Measurements from ENCODE around the gene RAP1A.

Gene RAP1A

GRCh38 chr1:111750856-111751255 is 131.3 kb downstream of the RAP1A start:
- TF ChIP-seq EP300 (IDR thresholded peaks at IDR 0.05; ENCODE audit: borderline replicate concordance) (no peak), YY1 (IDR thresholded peaks at IDR 0.05; ENCODE audit: low read depth) (no peak), MAX (IDR thresholded peaks at IDR 0.05) (no peak), CREB1 (IDR thresholded peaks at IDR 0.05; ENCODE audit: low read depth) (no peak), RAD21 (IDR thresholded peaks at IDR 0.05; ENCODE audit: low read depth) (no peak), TEAD4 (IDR thresholded peaks at IDR 0.05) (no peak), CEBPB (IDR thresholded peaks at IDR 0.05) (no peak), EGR1 (IDR thresholded peaks at IDR 0.05) (no peak), NFIC (IDR thresholded peaks at IDR 0.05) (no peak), FOXM1 (IDR thresholded peaks at IDR 0.05; ENCODE audit: borderline replicate concordance, low read depth) (no peak), TCF12 (IDR thresholded peaks at IDR 0.05; ENCODE audit: low read depth) (no peak)

GRCh38 chr1:111751906-111752575 is 132.5 kb downstream of the RAP1A start:
- TF ChIP-seq TAF1 (IDR thresholded peaks at IDR 0.05; ENCODE audit: low read depth) (no peak), EGR1 (IDR thresholded peaks at IDR 0.05) (no peak), CREB1 (IDR thresholded peaks at IDR 0.05; ENCODE audit: low read depth) (no peak), YY1 (IDR thresholded peaks at IDR 0.05; ENCODE audit: low read depth) (no peak), USF1 (IDR thresholded peaks at IDR 0.05) (no peak), REST (IDR thresholded peaks at IDR 0.05; ENCODE audit: low read depth) (no peak), MAX (IDR thresholded peaks at IDR 0.05) (no peak), NFIC (IDR thresholded peaks at IDR 0.05) (no peak), ZBTB7A (IDR thresholded peaks at IDR 0.05; ENCODE audit: low read depth) (no peak), CEBPB (IDR thresholded peaks at IDR 0.05) (no peak), TCF12 (IDR thresholded peaks at IDR 0.05; ENCODE audit: low read depth) (no peak), RAD21 (IDR thresholded peaks at IDR 0.05; ENCODE audit: low read depth) (no peak), EP300 (IDR thresholded peaks at IDR 0.05; ENCODE audit: borderline replicate concordance) (no peak), FOXM1 (IDR thresholded peaks at IDR 0.05; ENCODE audit: borderline replicate concordance, low read depth) (no peak), TEAD4 (IDR thresholded peaks at IDR 0.05) (no peak)

- no peak for TF ChIP-seq TCF12 (IDR thresholded peaks at IDR 0.05; ENCODE audit: low read depth)
- TF ChIP-seq REST (IDR thresholded peaks at IDR 0.05; ENCODE audit: low read depth): no peak
- peak; percentile 95 for TF ChIP-seq EGR1 (IDR thresholded peaks at IDR 0.05)
- no peak for TF ChIP-seq MAX (IDR thresholded peaks at IDR 0.05)
- TF ChIP-seq ZBTB7A (IDR thresholded peaks at IDR 0.05; ENCODE audit: low read depth): no peak
- TF ChIP-seq TEAD4 (IDR thresholded peaks at IDR 0.05): no peak
- no peak for TF ChIP-seq USF1 (IDR thresholded peaks at IDR 0.05)
Observed at GRCh38 chr1:111754984-111755330, 135.4 kb downstream of the RAP1A start.

GRCh38 chr1:111755331-111756123 is 135.9 kb downstream of the RAP1A start, which contains the start of gene DDX20:
Gene DDX20, plus strand, starts transcription at chr1:111755901. Its CDS starts 24 bp downstream, at chr1:111755925.
- TF ChIP-seq CEBPB (IDR thresholded peaks at IDR 0.05) (peak; percentile 54; the same call in 1 of the 2 replicates), NFIC (IDR thresholded peaks at IDR 0.05) (peak; percentile 53), RAD21 (IDR thresholded peaks at IDR 0.05; ENCODE audit: low read depth) (peak; percentile 62), EGR1 (IDR thresholded peaks at IDR 0.05) (no peak), USF1 (IDR thresholded peaks at IDR 0.05) (peak; percentile 34), MAX (IDR thresholded peaks at IDR 0.05) (peak; percentile 90), FOXM1 (IDR thresholded peaks at IDR 0.05; ENCODE audit: borderline replicate concordance, low read depth) (peak; percentile 16; the same call in 1 of the 2 replicates), EP300 (IDR thresholded peaks at IDR 0.05; ENCODE audit: borderline replicate concordance) (peak; percentile 23; the same call in 1 of the 2 replicates), ZBTB7A (IDR thresholded peaks at IDR 0.05; ENCODE audit: low read depth) (no peak), CREB1 (IDR thresholded peaks at IDR 0.05; ENCODE audit: low read depth) (no peak; the same call in none of the 2 replicates), TAF1 (IDR thresholded peaks at IDR 0.05; ENCODE audit: low read depth) (peak; percentile 96), YY1 (IDR thresholded peaks at IDR 0.05; ENCODE audit: low read depth) (peak; percentile 91), TCF12 (IDR thresholded peaks at IDR 0.05; ENCODE audit: low read depth) (peak; percentile 60), REST (IDR thresholded peaks at IDR 0.05; ENCODE audit: low read depth) (no peak), TEAD4 (IDR thresholded peaks at IDR 0.05) (no peak)
